HG03558 (cell line): ENCODE measurements around the gene TSPAN6.

Source experiments
- ATAC-seq: cut with Tn5 transposase; IDR thresholded peaks from one replicate; pipeline ENCODE4 v1.9.1; 2021; ENCODE audit warnings: moderate number of reproducible peaks; ENCODE audit not compliant: unreplicated experiment; ENCODE audit errors: extremely low read depth

The TSPAN6 gene, protein sequence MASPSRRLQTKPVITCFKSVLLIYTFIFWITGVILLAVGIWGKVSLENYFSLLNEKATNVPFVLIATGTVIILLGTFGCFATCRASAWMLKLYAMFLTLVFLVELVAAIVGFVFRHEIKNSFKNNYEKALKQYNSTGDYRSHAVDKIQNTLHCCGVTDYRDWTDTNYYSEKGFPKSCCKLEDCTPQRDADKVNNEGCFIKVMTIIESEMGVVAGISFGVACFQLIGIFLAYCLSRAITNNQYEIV

DNA sequence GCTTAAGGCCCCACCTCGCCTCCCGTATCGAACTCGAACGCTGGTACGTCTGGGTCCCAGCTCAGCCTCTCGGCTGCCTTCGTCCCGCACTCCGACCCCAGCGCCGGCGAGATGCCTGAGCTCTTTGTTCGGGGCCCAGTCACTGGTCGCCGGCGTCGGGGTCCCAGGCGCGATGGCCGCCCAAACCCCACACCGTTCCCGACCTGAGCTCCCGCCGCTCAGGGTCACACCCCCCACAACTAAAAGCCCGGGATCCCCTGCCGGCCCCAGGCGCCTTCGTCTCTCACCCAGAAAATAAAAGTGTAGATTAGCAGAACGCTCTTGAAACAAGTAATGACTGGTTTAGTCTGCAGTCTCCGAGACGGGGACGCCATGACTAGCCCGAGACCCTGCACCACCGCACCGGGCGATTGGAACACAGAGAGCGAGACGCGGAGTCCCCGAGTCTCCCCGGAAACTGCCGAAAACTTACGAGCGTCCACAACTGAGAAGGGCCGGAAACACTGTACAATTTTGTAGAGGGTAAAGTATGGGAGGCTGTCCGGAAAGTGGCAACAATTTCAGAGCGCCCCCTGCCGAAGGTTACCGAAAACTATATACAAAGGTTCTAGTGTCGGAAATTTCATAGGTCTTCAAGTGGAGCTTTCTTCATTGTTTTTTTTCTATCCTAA lies at the start of gene TSPAN6:
Gene TSPAN6 (minus strand): TSS at position 486 of the 671 bp plus-strand sequence. CDS start 112 bp downstream, at position 374.
- peak; percentile 88 for ATAC-seq

DNA sequence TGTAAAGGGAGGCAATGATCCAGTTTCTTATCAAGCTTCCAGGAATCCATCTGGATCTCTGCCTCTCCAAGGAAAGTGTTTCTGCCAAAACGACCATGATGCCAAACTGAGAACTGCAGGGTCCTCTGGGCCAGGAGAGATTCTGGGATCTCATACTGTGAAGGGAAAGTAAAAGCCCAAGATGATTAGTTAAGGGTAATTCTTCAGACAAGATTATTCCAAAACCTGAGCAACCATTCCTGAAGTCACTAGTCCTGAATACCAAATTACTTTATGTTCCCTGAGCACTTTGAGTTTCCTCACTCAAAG lies 49.3 kb upstream of the TSPAN6 start:
- no peak for ATAC-seq

DNA sequence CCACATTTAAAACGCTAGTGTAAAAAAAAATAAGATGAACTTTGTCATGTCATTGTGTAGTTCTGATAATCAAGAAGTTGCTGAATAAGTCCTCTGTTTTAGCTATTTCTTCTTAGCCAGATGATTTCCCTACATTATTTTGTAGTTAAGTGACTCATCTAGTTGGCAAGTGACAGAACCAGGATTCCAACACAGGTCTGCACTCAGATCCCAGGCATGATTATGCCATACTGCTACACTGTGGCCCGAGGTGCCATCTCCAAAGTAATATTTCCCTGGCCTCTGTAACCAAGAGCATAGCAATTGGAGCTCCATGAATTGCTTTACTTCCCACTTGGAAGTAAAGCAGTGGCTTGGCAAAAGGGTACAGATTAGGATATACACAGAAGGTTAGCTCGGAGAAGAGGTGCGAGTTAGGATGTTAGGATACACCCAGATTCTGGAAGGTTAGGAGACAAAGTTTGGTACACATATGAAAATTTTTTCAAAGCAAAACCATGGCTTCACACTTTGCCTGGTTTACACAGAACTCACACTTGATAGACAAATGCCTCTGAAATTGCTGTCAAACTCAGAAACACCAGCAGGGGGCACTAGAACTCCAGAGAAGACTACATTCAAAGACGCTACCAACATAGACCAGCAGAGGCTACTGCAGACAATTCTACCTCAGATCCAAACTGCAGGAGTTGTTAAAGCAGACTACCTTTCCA lies 48.8 kb upstream of the TSPAN6 start:
- peak; percentile 43 for ATAC-seq

DNA sequence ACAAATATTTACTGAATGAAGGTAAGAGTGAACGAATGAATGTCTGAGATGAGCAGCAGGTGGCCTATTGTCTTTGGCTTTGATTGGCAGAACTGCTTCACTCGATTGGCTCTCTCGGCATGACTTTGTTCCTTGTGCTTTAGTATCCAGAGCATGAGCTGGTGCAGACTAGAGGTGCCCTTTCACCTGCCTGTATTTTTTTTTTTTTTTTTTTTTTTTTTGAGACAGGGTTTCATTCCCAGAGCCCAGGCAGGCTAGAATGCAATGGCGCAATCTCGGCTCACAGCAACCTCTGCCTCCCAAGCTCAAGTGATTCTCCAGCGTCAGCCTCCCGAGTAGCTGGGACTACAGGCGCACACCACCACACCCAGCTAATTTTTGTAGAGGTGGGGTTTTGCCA lies 46.3 kb upstream of the TSPAN6 start:
- ATAC-seq: no peak

DNA sequence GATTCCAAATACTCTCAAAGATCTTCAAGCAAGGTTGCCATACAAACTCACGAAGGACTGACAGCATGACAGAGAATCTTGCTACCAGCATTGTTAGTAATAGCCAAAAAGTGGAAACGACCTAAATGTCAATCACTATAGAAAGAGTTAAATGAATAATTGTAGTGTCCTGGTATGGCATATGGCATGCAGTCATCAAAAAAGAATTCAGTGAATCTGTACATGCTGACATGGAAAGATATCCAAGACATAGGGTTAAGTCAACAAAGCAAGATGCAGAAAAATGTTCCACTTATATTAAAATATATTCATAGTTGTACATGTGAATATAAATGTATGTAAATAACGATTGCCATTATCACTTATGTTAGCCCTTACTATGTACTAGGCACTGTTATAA lies 45.0 kb upstream of the TSPAN6 start:
- no peak for ATAC-seq

DNA sequence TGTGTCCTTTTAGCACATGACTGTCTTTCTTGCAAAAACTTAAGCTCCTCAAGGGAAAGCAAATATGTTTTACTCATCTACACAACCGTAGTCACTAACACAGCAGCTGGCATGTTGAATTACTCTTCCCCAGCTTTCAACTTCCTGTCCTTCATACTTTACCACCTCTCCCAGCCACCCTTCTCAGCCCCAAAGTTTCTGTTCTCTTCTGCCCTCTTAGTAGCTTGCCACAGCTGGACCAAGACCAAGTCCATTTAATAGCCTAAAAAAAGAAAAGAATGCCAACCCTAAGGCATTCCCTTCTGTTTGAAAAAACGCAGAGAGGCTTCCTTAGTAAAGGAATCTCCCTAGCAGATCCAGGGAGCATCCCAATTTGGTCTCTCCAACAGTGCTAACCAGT lies 44.1 kb upstream of the TSPAN6 start:
- ATAC-seq: no peak

DNA sequence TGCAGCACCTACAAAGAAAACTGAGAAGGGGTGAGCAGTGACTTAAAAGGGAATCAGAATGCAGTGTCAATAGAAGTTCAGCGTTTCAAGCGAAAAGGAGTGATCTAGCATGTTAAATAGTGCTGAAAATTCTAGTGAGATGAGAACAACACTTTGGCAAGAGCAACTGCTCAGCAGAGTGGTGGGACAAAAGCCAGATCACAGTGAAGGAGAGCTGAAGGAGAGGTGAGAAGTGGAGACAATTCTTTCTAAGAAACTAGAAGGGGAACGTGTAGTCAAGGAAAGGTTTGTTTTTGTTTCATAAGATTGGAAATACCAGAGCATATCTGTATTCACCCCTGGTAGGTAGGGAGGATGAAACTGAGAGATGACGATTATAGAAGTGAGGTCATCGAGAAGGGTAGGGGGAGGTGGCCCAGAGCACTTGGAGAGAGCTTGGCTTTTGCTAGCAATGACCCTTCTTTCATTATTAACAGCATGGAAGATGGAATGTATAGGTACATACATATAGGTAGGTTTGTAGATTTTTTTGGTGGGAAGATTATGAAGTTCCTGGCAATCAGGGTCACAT lies 41.1 kb upstream of the TSPAN6 start:
- ATAC-seq: no peak

DNA sequence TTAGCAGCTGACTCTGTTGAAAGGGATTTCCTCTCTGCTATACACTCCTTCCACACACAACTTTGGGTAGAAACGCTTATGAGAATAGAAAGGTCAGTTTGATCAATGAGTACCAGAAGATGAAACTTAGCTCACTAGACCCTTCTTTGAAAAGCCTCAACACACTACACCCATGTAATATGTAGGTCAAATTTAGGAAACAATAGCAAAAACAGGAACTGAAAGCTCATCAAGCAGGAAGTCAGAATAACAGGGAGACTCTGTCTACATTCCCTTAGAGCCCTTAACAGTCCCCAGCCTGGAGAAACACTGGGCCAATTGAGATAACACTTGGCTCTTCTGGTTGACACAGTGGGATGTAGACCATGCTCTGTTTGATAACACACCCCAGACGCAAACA lies 38.1 kb upstream of the TSPAN6 start:
- no peak for ATAC-seq

DNA sequence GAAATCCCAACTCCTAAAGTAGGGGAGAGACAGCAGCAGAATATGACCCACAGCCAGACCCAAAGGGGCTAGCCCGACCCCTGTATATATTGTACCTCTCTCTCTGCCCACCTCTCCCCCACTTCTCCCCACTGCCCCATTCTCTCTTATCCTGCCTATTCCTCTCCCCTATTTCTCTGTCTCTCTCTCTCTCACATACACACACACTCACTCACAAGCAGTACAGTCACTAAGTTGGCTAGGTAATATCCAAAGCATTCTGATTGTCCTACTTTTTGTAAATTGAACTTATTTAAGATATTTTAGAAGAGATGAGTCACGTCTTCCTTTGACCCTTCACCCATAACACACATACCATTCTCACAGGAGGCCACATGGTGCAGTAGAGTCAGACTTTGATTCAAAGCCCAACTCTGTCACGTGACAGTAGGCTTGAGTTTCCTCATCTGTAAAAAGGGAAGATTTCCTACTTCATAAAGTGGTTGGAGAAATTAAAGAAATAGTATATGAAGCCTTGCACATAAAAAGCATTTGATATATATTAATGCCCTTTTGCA lies 36.9 kb upstream of the TSPAN6 start:
- no peak for ATAC-seq

DNA sequence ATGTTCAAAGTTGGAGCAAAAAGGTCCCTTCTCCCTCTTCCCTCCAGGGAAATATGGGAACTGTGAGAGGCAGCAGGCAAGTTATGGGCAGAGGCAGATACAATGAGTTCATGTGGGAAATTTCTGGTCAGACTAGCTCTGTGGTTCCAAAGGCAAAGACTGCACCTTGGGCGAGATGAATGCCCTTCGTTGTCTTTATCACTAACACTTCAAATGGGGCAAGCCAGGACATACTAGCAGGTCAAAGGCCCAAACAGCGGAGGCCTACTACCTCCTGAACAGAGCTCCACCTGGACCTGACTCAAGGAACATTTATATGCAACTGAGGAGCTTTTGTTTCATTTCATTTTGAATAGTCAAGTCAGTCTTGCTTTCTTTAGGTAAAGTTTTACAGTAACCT lies 36.4 kb upstream of the TSPAN6 start:
- no peak for ATAC-seq

DNA sequence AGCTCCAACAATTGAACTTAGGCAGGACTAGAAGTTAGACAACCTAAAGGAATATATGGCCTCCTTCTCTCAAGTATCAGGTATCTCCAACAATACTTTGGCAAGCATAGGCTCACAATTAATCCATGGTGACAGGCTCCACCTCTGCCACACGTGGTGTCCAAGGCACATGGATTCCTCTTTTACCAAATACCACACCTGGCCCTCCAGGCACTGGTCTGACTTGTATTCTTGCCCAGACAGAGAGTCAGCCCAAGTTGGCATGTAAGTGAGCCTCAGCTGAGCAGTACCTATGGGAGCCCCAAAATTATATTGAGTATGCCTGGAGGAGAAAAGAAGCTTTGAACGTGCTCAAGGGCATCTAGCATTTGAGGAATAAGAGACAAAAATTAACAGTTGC lies 27.0 kb upstream of the TSPAN6 start:
- ATAC-seq: no peak

DNA sequence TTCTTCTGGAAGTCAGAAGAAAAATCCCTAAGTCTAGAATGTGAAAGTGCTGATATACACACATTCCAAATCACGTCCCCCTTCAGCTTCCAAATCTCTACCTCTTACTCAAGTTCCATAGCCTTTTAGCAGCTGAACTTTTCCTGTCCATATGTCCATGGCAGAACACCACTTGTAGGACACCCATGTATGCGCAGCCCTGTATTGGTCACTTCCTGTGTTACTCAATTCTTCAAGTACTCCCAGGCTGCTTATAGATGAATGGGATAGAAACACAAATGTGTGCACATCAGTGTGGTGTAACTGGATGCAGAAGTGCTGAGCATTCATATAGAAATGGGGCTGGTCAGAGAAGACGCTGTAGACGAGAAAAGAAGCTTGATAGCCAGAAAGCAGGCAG lies 26.2 kb upstream of the TSPAN6 start:
- no peak for ATAC-seq

DNA sequence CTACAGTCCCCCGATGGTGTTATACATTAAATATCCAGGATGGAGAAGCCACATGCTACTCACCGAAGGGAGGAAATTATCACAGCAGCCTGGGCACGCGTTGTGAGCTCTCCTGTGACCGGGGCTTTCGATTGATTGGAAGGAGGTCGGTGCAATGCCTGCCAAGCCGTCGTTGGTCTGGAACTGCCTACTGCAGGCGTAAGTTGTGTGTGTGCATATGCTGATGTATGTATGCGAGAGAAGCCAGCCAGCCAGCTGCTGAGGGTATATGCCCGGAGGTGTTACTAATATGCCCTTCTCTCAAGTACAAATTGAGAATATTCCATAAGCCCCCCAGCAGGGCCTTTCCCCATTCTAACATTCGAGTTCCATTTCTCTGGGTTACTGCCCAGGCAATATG lies 25.6 kb upstream of the TSPAN6 start:
- no peak for ATAC-seq

DNA sequence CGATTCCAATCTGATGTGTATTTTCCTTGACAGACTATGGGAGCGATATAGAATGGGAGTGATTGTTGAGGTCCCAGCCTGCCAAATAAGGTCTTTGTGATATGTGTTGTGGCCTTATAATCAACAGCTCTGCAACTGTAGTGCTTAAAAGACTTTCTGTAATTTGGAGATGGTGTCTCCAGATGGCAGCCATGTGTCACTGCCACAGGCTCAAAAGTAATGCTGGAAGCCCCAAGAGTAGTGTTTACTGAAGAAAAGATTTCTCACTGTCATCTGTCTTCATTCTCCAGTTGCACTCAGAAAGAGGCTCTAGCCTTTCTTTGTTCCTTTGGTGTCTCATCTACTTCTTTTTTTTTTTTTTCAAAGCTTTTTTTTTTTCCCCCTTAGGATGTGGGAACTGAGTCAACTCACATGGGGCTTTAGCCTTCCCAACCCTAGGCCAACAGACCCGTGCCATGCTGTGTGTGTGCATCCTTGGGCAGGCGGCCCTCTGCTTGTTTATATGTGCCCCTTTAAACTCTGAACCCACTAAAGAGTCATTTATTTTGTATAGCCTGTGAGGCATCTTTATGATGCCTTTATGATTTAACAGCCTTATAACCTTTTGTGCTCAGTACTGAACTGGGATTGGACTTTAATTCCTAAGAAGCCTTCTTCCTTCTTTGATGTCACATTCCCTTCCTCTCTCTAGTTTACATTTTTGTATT lies 23.0 kb upstream of the TSPAN6 start:
- ATAC-seq: no peak

DNA sequence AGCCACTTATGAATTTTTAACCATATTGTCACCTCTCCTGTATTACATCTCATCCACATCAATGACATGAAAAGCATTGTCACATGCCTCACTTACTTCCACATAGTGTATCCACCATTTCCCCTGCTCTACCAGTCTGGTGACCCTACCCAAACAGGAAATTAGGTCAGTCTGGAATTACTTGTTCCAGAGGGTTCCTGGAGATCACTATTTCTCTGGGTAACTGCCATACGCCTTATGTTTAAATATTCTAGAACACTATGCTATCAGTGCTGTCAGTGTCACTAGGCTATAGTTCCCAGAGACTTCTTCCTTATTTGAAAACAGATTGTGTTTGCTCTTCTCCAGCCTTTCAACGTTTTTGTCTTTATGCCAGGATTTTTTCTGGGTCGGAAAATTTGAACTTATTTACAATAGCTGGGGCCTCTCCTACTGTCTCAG lies 22.4 kb upstream of the TSPAN6 start:
- ATAC-seq: no peak

DNA sequence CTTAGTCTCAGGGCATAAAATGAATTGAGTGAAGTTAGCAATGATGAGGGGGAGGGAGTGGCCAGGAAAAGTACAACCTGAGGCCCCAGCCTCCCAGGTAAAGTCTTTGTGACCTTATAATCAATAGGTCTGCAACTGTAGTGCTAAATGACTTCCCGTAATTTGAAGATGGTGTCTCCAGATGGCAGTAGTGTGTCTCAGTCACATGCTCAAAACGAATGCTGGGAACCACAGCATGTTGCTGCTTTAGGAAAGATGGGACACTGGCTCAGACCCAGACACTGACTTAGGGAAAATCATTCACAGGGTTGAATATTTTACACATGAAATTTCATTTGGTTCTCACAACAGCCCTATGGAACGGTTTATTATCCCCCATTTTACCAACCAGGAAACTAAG lies 17.7 kb upstream of the TSPAN6 start:
- no peak for ATAC-seq

DNA sequence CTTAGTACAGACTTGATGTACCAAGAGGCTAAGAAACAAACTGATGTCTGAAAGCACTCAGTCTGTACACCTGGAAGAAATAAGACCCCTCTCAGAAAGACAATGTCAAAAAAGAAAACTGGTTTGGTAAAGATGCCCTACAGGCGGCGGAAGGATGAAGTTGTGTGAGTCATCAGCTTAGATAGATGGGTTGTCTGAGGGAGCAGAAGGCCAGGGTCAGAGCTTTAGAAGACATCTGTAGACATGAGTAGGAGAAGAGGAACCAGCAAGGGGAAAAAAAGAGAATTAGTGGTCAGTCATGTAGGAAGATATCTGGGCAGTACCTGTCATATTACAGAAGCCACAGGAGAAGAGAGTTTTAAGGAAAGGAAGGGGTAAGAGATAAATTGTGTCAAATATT lies 15.7 kb upstream of the TSPAN6 start:
- ATAC-seq: no peak

DNA sequence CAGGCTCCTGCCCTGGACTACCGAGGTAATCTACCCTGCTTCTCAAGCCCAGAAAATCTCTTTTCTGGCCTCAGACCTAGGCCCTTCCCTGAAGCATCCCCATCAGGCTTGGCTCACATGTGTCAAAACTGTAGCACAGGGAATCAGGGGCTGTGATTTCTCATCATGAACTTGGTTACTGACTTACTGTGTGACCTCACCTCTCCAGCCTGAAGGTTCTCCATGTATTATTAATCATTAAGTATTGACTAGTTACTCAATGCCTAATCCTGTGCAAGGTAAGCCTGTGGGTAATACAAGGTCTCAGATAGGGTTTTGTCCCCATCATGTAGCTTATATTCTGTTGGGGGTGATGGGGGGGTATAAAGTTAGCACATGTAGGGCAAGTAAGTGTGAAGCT lies 14.2 kb upstream of the TSPAN6 start:
- ATAC-seq: no peak

DNA sequence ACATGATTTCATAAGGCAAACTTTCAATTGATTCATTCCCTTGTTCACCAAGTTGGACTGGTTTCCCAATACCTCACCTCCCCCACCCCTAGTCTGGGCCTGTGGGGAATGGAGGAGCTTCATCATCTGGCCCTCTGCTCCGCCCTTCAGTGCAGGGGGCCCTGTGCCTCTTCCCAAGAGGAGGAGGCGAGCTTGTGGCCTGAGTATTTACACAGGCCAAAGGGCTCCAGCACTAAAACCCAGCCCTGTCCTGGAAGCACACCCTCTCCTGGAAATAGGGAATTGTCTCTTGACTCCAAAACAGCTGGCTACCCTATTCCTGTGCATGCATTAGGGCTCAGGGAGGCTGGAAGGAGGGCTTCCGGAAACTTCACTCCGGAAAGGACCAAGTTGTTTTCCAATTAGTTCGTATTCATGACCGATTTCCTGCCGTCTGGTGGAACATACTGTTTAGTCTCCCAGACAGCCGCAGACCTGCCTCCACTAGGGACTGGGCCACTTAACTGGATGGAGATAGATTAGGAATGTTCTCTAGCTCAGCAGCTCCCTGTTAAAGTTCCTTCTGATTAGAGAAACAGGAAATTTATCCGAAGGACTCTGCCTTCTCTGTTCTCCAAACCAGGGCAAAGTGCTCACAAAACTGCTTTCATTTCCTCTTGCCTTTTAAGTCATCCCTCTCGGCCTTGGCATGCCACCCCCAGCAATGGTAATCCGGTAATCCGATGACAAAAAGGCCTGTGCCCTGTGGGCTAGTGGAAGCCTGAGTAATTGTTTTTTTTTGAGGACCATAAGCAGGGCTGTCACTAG lies 13.1 kb upstream of the TSPAN6 start:
- no peak for ATAC-seq
